GM12875 (cell line): ENCODE results near the gene WIF1.

Experiments
- H3K4me3 ChIP-seq: one replicate; pipeline ENCODE4 v1.5.1; 2011; ENCODE audit warnings: low read depth, low read length, control low read depth
- CTCF ChIP-seq: IDR thresholded peaks from 2 replicates; pipeline ENCODE4 v1.5.1; 2011; ENCODE audit warnings: low read depth, mild to moderate bottlenecking, control low read depth, inconsistent platforms, low read length, moderate library complexity, borderline replicate concordance; ENCODE audit not compliant: insufficient read depth

WIF1 gene

DNA sequence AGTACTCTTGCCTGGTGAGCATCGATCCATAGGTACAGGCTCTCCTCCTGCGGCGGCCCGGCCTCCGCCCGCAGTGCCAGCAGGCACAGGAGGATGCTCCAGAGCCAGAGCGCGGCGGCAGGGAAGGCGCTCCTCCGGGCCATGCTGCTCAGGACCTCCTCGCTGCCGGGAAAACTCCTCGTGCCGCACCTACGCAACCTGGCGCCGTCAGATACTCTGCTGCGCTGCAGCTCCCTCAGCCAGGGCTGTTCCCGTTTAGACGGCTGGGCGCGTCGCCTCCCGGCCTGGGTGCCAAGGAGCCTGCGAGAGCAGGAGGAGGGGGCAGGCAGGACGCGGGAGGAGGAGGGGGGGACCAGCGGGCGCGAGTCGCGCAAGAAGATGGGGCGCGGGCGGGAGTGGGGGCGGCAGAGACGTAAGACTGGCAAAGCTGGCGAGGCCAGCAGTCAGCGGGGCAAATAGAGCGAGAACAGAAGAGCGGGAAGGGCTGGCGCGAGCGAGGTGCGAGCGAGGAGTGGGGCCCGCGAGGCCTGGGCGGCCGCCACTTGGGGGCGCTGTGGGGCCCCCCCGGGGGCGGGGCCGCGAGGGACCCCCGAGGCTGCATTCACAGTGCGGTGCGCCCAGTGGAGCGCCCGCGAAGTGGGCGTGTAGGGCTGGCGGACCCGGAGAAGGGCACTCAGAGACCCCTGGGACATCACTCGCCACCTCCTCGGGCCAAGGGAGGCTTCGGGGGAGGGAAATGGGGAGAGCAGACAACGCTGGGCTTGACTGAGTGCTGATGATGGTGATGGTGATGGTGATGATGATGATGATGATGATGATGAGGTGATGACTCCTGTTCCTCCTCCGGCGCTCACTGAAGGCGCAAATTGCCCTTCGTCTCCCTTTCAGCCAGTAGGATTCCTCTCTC, at the start of gene WIF1:
WIF1 (minus strand) TSS at position 257 of the 907 bp plus-strand sequence; CDS start at position 143, 114 bp downstream.
- H3K4me3 ChIP-seq, result no peak within 1 kb of the TSS

DNA sequence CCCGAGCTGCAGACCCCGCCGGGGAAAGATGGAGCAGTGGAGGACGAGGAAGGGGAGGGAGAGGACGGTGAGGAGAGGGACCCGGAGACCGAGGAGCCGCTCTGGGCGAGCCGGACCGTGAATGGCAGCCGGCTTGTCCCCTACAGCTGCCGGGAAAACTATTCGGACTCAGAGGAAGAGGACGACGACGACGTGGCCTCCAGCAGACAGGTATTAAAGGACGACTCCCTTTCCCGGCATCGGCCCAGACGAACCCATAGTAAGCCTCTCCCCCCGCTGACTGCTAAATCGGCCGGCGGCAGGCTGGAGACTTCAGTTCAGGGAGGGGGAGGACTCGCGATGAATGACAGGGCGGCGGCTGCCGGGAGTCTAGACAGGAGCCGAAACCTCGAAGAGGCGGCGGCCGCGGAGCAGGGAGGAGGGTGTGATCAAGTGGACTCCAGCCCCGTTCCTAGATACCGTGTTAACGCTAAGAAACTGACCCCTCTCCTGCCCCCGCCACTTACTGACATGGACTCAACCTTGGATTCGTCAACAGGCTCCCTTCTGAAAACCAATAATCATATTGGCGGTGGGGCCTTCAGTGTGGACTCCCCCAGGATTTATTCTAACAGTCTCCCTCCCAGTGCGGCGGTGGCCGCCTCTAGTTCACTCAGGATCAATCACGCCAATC, 49.2 kb upstream of the WIF1 start:
- no peak for TF ChIP-seq CTCF
- peak overlapping the region; percentile 78 for H3K4me3 ChIP-seq

More for the DNA sequence above, at the start of gene WIF1:
- TF ChIP-seq CTCF, result peak; percentile 80

DNA sequence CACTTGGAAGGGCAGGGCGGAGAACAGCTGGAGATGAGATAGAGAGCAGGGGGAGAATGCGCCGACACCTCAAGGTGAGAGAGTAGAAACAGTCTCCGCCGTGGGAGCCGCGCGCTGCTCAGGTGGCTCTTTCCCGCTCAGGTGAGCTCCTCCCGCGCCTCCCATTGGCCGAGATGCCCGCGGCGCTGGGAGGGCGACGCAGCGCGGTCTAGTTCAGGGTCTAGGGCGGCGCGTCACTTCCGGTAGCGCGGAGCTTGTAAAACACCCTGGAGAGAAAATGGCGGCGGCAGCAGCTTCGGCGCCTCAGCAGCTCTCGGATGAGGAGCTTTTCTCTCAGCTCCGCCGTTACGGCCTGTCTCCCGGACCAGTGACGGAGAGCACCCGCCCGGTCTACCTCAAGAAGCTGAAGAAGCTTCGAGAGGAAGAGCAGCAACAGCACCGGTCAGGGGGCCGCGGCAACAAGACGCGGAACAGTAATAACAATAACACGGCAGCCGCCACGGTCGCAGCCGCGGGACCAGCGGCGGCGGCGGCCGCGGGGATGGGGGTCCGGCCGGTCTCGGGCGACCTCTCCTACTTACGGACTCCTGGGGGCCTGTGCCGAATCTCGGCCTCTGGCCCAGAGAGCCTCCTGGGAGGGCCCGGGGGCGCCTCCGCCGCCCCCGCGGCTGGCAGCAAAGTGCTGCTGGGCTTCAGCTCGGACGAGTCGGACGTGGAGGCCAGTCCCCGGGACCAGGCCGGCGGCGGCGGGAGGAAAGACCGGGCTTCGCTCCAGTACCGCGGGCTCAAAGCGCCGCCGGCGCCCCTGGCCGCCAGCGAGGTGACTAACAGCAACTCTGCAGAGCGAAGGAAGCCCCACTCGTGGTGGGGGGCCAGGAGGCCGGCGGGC, 48.5 kb upstream of the WIF1 start, which contains the start of gene LEMD3:
LEMD3 (plus strand) TSS at position 264 of the 889 bp plus-strand sequence; CDS start at position 278, 14 bp downstream.
- TF ChIP-seq CTCF, result no peak
- peak within 1 kb of the TSS; percentile 78 for H3K4me3 ChIP-seq

GRCh38 chr12:65168681-65169319, 47.7 kb upstream of the WIF1 start:
- TF ChIP-seq CTCF, result no peak
- H3K4me3 ChIP-seq, result peak overlapping the region; percentile 78

DNA sequence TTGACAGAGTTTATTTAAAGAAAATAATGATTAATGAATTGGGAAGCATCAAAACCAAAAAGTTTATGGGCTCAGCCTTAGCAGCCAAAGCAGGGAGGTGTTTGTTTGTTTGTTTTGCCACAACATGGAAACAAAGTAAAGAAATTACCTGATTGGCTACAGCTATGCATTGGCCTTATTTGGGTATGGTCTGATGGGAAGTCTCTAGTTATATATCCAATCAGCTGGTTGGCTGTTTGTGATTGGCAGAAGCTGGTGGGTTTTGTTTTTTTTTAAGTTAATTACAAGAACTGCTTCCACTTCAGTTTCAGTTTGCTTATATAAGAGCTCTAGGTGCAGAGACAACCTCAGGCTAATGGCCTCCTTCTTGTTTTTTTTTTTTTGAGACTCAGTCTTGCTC, 43.7 kb upstream of the WIF1 start:
- TF ChIP-seq CTCF, result no peak
- H3K4me3 ChIP-seq, result no peak overlapping the region

GRCh38 chr12:65164244-65164643, 43.1 kb upstream of the WIF1 start:
- H3K4me3 ChIP-seq, result no peak overlapping the region
- TF ChIP-seq CTCF, result no peak
